H1 (cell line): ENCODE results near the gene RAB3D. TPM values are rescaled to one million over a fixed set of nuclear protein-coding genes. Genes with fewer than 3 reads are reported as not detected.

Experiments
- CEBPB ChIP-seq: IDR thresholded peaks from 2 replicates; pipeline ENCODE4 v1.6.1; 2012; ENCODE audit warnings: low read depth, low read length
- JUN ChIP-seq: IDR thresholded peaks from 2 replicates; pipeline ENCODE4 v1.6.1; 2011; ENCODE audit warnings: low read depth, mild to moderate bottlenecking, improper control_type of control experiment, low read length
- SUZ12 ChIP-seq: fragments of 200-600 bp; sonication (generic); IDR thresholded peaks from 2 replicates; pipeline ENCODE4 v1.6.1; 2012; ENCODE audit warnings: mild to moderate bottlenecking, inconsistent platforms, low read length, moderate library complexity, mixed read lengths
- TBP ChIP-seq: IDR thresholded peaks from 2 replicates; pipeline ENCODE4 v1.6.1; 2011; ENCODE audit warnings: low read depth, low read length, improper control_type of control experiment
- polyA plus RNA-seq, 7 experiments: library from polyadenylated mRNA; depleted of rRNA in 3 of 7; stranded (reverse) in 5 of 7; unstranded in 2 of 7; fragments of >200 nt in 5 of 7; fragments of 200-250 nt in 2 of 7; gene quantifications; 1 replicate in 5 of 7; 2 replicates in 1 of 7; 4 replicates in 1 of 7; pipeline versions ENCODE4 v1.2.1 to v1.2.3, GENCODE V29; 2011 to 2013; ENCODE audit warnings: missing spikeins in 2 of 7, mixed read lengths in 2 of 7
- total RNA-seq: library from RNA; stranded (reverse); fragmentation: NEBNext Ultra II Directional; extraction: Animal tissue kit (Norgen Biotek cat#: 25700); gene quantifications from 2 replicates; pipeline ENCODE4 v1.2.1, GENCODE V29; 2021

Gene RAB3D
- total and polyA plus RNA-seq, 2 of the 8 experiments (the other 6 are each of a cell fraction or from before 2014, with no cell fraction given), result 17.8 to 23.8 TPM

GRCh38 chr19:11384778-11385129 is 45.3 kb upstream of the RAB3D start (continued):
- TF ChIP-seq SUZ12 (no peak), TBP (no peak), JUN (no peak), CEBPB (no peak)
- TF ChIP-seq, all 59 proteins: peak for 0
